NCI-H1436 (cell line): ENCODE measurements around the gene INTS11.
"Not testable (repeated sequence)": the region's sequence is repeated elsewhere in the genome, so short reads cannot be mapped to it uniquely, and the experiment has no call there.

Source experiments
- DNase-seq: peaks from one replicate; lab custom pipeline; 2025; lab: John Stamatoyannopoulos, UW

INTS11 gene

DNA sequence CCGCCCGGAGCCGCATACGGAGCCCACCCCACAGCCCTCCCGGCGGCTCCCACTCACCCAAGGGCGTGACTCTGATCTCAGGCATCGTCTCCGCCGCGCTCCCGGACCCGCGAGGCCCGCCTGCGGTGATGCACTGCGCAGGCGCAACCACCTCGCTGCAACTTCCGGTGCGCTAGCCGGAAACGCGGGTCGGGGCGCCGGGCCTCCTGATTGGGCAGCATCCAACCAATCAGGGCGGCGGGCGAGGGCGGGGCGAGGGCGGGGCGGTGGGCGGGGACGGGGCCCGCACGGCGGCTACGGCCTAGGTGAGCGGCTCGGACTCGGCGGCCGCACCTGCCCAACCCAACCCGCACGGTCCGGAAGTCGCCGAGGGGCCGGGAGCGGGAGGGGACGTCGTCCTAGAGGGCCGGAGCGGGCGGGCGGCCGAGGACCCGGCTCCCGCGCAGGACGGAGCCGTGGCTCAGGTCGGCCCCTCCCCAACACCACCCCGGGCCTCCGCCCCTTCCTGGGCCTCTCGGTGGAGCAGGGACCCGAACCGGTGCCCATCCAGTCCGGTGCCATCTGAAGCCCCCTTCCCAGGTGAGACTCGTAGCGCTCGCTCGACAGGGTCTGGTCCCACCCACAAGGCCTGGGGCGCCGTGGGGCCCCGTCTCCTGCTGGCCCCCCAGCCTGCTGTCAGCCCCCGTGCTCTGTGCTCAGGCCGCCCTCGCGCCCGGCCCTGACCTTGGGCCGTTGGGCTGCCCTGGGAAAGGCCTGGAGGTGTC lies at the start of gene INTS11, which contains the start of gene CPTP:
Gene INTS11, minus strand, starts transcription at position 137 of the 764 bp plus-strand sequence. Its CDS starts 52 bp downstream, at position 85.
Gene CPTP, plus strand, starts transcription at position 279 of the 764 bp plus-strand sequence. CDS start 2,109 bp downstream, outside the sequence.
- peak; percentile 86 for DNase-seq

DNA sequence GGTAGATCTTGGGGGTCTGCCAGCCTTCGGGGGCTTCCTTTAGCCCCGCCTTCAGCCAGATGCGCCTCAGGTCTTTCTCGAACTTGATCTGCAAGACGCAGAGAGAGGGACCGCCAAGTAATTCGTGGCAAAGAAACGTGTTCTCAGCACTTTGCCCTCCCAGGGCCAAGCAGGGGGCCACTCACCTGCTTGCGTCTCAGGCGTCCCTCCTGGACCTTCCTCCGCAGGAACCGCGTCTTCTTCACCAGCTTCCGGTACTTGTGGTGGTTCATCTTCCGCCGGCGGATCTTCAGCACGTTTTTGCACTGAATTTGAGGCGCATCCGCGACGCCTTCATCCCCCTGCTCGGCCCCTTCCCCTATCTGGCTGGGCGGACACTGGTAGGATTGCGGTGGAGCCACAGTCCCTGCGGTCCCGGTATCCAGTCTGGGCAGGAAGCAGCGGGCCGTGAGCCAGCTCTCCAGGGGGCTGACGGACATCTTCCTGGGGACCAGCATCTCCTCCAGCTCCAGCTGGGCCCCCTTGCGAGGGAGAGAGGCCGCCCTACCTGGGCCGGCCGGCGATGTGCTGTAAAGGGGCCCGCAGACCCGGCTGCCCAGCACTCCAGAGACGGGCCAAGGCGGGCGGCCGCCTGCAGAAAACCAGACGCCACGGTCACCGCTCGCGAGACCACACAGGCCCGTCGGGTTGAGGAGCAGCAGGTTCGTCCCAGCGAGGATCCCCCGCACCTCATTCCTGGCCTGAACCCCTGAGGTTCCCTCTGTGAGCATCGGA lies 49.5 kb upstream of the INTS11 start:
- no peak for DNase-seq

DNA sequence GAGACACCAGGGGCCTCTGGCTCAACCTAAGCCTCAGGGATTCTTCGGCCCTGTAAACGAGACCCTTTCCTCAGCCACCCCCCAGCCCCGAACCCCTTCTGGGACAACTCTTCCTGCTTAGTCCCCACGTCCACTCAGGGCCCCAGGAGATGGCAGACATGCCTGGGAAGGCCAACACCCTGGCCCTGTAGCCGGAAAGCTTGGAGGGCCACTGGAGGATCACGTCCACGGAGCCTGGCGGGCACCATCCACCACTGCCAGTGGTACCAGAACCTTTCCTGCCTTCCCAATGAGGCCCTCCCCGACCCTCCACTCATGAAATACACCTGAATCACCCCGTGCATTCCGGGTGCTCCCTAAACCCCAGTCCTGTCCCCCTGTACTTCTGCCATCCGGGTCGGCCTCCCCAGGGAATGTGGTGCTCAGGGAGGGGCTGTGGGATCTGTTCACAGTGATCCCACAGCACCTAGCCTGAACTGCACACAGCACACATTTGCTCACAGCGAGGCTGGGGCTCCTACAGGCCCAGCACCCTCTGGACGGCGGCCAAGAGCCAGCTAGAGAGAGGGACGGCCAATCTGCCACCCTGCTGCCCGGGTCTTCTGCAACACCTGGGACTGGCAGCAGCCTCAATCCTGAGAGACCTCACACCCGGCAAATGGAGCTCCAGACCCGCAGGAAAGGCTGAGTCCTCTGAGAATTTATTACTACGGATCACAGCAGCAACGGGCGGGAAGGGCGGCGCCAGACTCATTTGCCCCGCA lies 48.8 kb upstream of the INTS11 start:
- DNase-seq: no peak

DNA sequence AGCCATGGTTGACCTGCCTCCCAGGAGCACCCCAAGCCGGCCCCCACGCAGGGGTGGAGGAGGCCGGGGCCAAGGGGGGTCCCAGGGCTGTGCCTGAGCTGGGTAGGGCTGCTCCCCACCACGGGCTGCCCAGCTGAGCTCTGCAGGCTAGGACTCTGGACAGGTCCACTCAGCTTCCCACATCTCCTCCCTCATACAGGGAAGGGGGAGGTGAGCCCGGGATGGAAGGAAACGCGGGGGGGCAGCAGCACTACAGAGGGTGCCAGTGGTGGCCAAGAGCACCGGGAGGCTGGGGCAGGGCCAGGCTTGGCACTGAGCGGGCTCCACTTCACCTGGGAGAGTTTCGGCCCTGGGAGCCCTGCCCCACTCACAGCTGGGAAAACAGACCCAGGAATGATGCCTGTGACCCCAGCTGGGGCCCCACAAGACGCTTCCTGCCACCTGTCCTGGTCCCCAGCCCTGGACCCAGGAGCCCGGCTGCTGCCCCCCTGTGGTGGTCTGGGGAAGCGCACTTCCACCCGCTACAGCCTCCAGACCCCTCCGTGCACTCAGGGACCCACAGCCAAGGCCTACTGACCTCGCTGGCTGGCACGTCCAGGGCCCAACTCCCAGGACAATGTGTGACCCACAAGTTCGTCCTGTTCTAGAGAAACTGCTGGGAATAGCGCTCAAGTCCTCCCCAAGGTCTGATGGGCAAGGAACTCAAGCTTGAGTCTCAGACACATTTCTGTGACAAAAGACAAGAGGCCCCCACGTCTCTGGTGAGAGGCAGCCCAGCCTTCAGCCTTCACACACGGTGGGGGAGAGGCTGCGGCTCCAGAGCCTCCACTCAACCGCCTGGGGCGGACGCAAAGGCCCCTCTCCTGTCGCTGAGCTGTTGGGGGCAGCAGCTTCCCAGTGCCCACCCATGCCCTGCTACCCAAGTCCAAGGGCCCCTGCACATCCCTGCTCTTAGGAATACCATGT lies 47.6 kb upstream of the INTS11 start:
- DNase-seq: peak; percentile 16

DNA sequence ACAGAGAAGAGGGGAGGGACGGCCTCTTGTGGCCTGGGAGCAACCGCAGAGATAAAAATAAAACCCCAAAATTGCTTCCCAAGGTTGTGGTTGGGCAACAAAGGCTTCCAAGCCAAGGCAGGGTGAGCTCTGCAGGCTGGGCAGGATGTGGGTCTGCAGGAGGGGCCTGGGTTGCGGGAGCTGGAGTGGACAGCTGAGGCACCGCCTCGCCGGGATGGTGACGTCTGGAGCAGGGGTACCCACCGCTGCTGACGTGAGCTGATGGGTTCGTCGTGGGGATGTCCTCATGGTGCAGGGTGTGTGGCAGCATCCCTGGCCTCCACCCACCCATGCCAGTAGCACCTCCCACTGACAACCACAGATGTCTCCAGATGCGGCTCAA lies 46.9 kb upstream of the INTS11 start:
- no peak for DNase-seq

DNA sequence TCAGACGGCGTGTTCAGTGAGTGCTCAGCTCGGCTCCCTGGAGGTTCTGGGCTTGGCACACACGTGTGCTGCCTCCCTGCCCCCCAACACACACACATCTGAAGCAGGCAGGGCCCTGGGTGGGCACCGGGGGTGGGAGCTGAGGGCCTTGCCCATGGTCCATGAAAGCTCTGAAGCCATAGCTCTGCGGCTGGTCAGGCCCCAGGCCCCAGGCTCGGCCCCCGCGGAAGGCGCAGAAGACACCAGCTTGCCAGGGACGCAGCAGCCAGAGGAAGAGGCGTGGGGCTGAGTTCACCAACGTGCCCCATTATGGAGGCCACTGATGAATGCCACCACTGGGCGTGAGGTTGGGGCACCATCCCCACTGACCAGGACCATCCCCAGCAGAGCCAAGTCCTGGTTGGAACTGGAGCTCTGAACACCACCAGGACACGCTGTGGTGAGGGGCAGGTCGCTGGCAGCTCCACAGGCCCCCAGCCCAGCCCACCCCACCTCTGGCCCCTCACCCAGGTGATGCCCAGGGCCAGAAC lies 46.4 kb upstream of the INTS11 start:
- no peak for DNase-seq

DNA sequence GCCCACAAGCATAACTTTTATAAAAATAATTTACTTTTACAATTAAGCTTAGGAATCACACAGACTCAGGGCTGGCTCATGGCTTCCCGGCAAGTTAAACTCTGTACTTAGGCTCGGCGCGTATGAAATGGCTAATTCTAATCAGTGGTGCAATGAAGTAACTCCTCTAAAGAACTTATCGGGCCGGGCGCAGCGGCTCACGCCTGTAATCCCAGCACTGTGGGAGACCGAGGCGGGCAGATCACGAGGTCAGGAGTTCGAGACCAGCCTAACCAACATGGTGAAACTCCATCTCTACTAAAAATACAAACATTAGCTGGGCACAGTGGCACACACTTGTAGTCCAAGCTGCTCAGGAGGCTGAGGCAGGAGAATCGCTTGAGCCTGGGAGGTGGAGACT lies 45.6 kb upstream of the INTS11 start:
- DNase-seq: not testable (repeated sequence)

DNA sequence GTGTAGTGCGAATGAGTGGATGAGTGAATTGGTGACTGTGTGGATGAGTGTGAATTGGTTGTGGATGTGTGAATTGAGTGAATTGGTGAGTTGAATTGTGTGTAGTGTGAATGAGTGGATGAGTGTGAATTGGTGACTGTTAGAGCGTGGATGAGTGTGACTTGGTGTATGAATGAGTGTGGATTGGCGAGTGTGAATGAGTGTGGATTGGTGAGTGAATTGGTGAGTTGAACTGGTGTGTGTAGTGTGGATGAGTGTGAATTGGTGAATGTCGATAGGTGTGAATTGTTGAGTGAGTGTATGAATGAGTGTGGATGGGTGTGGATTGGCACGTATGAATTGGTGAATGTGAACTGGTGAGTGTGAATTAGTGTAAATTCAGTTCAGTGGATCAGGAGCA lies 42.9 kb upstream of the INTS11 start:
- DNase-seq: no peak

DNA sequence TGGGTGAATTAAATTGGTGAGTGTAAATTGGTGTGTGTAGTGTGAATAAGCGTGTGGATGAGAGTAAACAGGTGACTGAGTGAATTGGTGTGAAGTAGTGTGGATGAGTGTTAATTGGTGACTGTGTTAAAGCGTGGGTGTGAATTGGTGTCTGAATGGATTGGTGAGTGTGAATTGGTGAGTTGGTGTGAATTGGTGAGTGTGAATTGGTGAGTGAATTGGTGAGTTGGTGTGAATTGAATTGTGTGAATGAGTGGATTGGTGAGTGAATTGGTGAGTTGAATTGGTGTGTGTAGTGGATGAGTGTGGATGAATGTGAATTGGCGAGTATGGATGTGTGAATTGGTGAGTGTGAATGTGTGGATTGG lies 42.2 kb upstream of the INTS11 start:
- no peak for DNase-seq

DNA sequence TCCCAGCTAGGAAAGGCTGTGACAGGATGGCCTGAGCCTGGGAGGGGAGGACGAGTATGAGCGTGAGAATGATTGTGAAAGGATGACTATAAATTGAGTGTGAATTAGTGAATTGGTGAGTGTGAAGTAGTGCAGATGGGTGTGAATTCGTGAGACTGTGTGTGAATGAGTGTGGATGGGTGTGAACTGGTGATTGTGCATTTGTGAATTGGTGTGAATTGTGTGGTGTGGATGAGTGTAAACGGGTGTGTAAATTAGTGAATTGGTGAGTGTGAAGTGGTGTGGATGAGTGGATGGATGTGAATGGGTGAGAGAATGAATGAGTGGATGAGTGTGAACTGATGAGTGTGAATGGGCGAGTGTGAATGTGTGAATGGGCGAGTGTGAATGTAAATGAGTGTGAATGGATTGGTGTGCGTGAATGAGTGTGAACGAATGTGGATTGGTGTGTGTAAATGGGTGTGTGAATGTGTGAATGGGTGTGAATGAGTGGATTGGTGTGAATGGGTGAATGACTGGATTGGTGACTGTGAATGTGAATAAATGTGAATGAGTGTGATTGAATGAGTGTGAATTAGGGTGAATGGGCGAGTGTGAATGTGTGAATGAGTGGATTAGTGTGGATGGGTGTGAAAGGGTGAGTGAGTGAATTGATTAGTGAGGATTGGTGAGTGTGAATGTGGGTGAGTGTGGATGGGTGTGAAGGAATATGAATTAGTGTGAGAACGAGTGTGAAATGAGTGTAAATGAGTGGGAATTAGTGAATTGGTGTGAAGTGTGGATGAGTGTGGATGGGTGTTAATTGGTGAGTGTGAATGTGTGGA lies 41.6 kb upstream of the INTS11 start:
- no peak for DNase-seq

DNA sequence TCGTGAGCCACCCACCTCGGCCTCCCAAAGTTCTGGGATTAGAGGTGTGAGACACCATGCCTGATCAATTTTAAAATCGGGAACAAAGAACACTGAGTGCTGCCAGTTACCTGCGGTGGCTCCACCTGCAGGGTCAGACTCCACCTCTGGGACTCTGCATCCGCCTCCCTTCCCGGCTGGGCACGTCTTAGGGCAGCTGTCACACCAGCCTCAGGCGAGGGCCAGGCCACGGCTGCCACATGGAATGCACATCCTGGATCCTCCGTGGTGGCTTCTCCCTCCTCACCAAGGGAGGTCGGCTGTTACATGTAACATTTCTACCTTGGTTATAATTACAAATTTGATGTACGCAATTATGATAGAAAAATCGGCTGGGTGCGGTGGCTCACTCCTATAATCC lies 39.8 kb upstream of the INTS11 start:
- no peak for DNase-seq

DNA sequence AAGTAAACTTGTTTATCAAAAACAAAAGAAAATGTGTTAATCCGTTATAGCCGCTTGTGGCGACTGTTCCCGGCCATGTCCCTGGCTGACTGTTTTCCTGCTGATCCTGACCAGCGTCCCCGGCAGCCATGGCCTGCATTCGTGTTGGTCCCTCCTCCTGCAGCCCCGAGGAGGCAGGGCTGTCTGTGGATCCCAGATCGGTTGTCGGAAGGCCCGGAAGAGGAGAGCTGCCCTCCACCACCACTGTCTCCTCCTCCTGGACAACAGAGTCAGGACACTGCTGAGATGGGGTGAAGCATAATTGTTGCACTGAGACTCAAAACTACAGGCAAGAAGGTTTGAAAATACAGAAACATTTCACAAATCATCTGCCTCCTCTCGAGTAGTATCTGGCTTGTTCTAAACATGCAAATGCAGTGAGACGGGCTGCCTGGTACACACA lies 37.5 kb upstream of the INTS11 start:
- no peak for DNase-seq

DNA sequence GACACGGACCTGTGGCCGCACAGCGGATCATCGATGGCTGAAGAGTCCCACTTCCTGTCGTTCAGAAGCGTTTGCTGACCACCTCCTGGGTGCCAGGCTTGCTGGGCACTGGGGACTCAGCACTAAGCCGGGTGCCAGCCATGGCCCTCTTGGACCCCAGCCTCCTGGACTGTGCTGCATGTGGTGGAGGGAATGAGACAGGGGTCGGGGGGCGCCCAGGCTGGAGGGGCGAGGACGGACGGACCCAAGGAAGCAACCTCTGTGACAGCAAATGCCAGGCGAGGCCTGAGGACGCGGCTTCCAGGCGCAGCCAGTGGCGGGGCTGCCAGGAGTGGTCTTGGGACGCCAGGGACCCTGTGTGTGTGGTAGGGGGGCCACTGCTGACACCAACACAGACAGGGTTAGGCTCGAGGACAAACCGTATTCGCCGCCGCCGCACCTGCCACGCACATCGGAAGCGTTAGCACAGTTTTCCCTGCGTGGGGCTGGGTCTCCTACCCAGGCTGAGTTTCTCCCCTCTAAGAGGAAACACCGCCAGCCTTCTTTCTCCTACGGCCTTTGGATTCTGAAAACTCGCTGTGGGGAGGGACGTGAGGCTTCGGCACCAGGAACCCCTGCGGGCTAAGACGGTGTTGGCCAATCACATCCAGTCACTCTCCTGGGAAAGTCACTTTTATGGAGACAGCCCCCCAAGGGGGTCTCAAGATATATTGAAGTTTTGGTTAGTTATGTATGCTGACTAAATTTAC lies 36.9 kb upstream of the INTS11 start:
- no peak for DNase-seq

DNA sequence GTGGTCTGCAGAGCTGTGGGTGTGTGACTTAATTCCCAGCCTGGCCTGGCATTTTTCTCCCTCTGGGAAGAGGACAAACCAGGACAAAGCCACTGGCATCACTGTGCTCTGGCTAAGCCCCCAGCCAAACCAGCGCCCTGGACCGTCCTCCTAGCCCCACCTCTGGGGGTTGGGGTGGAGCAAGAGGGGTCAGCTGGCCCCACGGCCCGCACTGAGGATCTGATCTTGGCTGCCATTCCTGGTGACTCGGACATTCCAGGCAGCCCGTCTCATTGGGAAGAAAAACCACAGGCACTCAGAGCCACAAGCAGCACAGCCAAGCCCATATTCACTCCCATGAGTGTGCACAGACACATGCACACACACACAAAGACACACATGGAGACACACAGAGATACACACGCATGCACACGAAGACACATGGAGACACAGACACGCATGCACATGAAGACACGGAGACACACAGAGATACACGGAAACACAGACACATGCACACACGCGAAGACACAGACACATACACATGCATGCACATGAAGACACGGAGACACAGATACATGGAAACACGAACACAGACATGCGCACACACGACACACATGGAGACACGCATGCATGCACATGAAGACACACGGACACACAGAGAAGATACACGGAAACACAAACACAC lies 36.2 kb upstream of the INTS11 start:
- no peak for DNase-seq

DNA sequence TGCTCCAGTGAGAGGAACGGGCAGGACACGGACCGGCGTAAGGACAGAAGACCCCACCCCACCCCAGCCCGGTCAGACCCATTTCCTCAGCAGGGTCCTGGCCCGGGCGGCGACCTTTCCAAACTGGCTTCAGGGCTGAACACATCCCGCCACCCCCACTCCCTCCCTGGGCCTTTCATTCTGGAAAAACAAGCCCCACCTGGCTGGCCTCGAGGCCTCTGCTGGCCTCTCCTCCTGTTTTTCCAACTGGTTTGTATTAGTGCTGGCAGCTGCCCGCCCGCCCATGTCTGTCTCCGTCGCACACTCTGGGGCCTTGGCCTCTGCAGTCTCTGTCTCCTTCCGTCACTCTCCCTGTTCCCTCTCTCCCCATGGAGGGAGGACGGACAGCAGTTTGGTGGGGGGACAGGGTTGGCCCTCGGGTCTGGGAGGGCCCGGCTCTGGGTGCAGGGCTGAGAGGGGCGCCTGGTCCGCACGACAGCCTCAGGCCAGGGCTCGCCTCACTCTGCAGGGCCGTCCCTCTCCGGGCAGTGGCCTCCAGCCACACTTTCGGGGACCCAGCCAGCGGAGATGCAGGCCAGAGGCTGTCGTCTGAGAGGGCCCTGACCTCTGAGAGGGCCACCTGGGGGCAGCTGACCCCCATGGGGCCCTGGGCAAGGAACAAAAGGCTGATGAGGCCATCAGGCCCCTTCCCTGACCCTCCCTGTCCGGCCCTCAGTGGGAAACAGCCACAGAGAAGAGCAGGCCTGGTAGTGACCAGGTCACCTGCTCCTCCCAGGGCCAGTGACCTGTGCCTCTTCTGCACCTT lies 35.4 kb upstream of the INTS11 start:
- no peak for DNase-seq

DNA sequence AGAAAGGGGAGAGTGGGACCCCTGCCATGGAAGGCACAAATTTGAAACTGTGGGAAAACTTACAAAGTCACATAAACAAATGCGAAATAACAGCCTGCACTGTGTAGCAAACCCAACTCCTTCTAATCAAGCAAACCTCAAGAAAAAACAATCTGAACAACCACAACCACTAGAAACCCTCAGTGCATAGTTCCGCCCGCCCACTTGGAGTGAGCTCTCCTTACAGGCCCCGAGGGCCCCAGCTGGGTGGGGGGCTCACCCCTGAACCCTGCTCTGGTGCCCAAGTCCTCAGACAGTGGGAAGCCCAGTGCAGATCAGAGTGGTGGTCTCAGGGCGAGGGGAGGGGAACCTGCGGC lies 34.8 kb upstream of the INTS11 start:
- no peak for DNase-seq

DNA sequence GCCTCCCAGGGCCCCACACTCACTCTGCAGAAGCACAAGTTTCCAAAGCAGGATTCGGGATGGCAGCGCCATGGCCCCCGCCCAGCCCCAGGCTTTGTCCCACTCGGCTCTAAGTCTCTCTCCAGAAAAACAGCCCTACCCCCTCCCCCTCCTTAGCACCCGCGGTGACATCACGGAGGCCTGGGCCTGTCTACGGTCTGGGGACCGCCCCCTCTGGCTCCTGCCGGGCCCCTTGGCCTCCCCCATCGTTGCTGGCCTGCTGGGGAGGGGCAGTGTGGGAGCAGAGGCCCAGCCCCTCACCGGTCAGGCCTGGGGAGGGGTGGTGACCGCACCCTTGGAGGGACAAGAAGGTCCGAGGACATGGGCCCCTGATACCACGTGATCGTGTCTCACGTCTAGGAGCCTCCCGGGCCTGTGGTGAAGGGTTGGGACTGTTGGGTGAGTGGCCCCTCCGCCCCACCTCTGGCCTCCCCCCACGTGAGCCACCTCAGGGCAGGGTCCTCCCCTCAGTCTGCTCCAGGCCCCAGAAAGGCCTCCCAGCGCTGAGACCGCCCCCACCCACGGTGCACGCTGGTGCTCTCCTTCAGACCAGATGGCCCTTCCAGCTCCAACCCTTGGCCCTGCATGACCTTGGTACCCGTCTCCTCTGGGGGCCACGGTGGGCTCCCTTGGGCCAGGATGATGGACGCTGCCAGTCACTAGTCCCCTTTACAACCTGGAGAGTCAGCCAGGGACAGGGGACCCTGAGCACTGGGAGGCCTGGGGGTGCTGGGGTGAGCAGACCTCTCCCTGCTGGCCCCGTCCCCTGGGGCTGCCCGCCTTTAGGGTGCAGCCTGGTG lies 34.2 kb upstream of the INTS11 start, which contains the start of gene MXRA8:
Gene MXRA8, minus strand, starts transcription at position 123 of the 839 bp plus-strand sequence. Its CDS starts 51 bp downstream, at position 72.
- DNase-seq: no peak
